ENCODE measurements around the gene RNF182.

GRCh38 chr6:13924949-13925881 is at the start of gene RNF182:
- TF ChIP-seq POLR2AphosphoS5 (IDR thresholded peaks at IDR 0.05; ENCODE audit: borderline replicate concordance, low read depth, low read length): no peak
- TF ChIP-seq EZH2 (IDR thresholded peaks at IDR 0.05): no peak
- no peak for TF ChIP-seq FOXP2 (optimal IDR thresholded peaks at IDR 0.05; ENCODE audit: control extremely low read depth, extremely low read length, insufficient read depth)
